ENCODE results near the gene CLVS2.

CLVS2 gene

GRCh38 chr6:123027408-123027807 is 31.4 kb downstream of the CLVS2 start:
- peak in 1 of 2 experiments; percentile 7 for DNase-seq

- no peak for DNase-seq
These were observed 32.2 kb downstream of the CLVS2 start for GRCh38 chr6:123028263-123028662.

GRCh38 chr6:123030282-123030681 is 34.2 kb downstream of the CLVS2 start:
- DNase-seq = no peak

GRCh38 chr6:123036648-123037047 is 40.6 kb downstream of the CLVS2 start:
- DNase-seq = no peak

GRCh38 chr6:123039431-123039830 is 43.4 kb downstream of the CLVS2 start:
- DNase-seq = no peak

- no peak for DNase-seq
These were observed 46.4 kb downstream of the CLVS2 start for GRCh38 chr6:123042401-123042800.

GRCh38 chr6:123044341-123044860 is 48.4 kb downstream of the CLVS2 start:
- DNase-seq = no peak

GRCh38 chr6:123053602-123054225 is 57.7 kb downstream of the CLVS2 start:
- DNase-seq = no peak

- DNase-seq = peak in 1 of 2 experiments; percentile 8
These were observed 59.2 kb downstream of the CLVS2 start for GRCh38 chr6:123055256-123055655.

- no peak for DNase-seq
These were observed 66.6 kb downstream of the CLVS2 start for GRCh38 chr6:123062670-123063069.

GRCh38 chr6:123064038-123064437 is 68.0 kb downstream of the CLVS2 start:
- no peak for DNase-seq

- DNase-seq = no peak
These were observed 78.6 kb downstream of the CLVS2 start for GRCh38 chr6:123074616-123075015.

GRCh38 chr6:123085403-123085802 is 89.4 kb downstream of the CLVS2 start:
- no peak for DNase-seq

- no peak for DNase-seq
These were observed 93.2 kb downstream of the CLVS2 start for GRCh38 chr6:123089226-123089625.

- DNase-seq = no peak
These were observed 95.3 kb downstream of the CLVS2 start for GRCh38 chr6:123091091-123091895.

- no peak for DNase-seq
These were observed 95.8 kb downstream of the CLVS2 start for GRCh38 chr6:123091896-123092271.

- DNase-seq = no peak
These were observed 98.8 kb downstream of the CLVS2 start for GRCh38 chr6:123094795-123095194.

GRCh38 chr6:123105561-123105960 is 109.5 kb downstream of the CLVS2 start:
- DNase-seq = no peak

GRCh38 chr6:123116370-123116769 is 120.3 kb downstream of the CLVS2 start:
- no peak for DNase-seq

- no peak for DNase-seq
These were observed 121.3 kb downstream of the CLVS2 start for GRCh38 chr6:123117145-123117908.

- no peak for DNase-seq
These were observed 122.8 kb downstream of the CLVS2 start for GRCh38 chr6:123118811-123119210.

Measured in NCI-H526 (cell line).